Hepatocyte (in vitro differentiated cells): ENCODE data around the gene PALLD.

Experiments
- EZH2 ChIP-seq: fragments of 200-600 bp; sonication (generic); IDR thresholded peaks from 2 replicates; pipeline ENCODE4 v1.6.1; 2016; ENCODE audit warnings: antibody characterized with exemption, mild to moderate bottlenecking, borderline replicate concordance
- EZH2phosphoT487 ChIP-seq: fragments of 200-600 bp; sonication (generic); IDR thresholded peaks from one replicate; pipeline ENCODE4 v1.6.1; 2018; ENCODE audit warnings: antibody characterized with exemption, mild to moderate bottlenecking, low read depth, moderate library complexity; ENCODE audit not compliant: unreplicated experiment, severe bottlenecking
- TF ChIP-seq, protein P1 (sequence below): fragments of 200-600 bp; sonication (generic); IDR thresholded peaks from 2 replicates; pipeline ENCODE4 v1.5.1; 2016; ENCODE audit warnings: antibody characterized with exemption, mild to moderate bottlenecking; ENCODE audit not compliant: poor library complexity

DNA sequence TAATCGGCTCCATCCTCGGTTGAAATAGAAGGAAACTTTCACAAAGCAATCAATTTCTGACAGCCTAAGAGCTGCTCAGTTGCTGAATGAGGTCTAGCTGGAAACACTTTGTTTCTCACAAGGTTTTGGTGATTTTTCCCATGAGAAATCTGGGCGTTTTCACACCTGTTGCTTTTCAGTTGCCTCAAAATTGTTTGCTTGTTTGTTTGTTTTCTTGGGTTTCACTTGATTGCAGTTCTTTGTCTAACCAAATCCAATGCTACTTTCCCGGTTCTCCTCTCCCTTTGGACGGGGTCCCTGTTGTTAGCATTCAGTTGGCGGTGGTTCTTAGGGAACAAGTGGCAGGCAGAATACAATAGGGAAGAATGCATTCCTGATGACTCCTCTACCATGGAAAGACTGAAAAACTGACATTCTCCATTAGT is 135.5 kb downstream of the PALLD start:
- no peak for TF ChIP-seq EZH2
- TF ChIP-seq, protein P1, sequence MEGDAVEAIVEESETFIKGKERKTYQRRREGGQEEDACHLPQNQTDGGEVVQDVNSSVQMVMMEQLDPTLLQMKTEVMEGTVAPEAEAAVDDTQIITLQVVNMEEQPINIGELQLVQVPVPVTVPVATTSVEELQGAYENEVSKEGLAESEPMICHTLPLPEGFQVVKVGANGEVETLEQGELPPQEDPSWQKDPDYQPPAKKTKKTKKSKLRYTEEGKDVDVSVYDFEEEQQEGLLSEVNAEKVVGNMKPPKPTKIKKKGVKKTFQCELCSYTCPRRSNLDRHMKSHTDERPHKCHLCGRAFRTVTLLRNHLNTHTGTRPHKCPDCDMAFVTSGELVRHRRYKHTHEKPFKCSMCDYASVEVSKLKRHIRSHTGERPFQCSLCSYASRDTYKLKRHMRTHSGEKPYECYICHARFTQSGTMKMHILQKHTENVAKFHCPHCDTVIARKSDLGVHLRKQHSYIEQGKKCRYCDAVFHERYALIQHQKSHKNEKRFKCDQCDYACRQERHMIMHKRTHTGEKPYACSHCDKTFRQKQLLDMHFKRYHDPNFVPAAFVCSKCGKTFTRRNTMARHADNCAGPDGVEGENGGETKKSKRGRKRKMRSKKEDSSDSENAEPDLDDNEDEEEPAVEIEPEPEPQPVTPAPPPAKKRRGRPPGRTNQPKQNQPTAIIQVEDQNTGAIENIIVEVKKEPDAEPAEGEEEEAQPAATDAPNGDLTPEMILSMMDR = no peak
- TF ChIP-seq EZH2phosphoT487 = no peak
